Cardiac fibroblast (primary cell): Measurements from ENCODE around the gene RPS13.

ENCODE experiments used
- DNase-seq, 2 donors: peaks; one replicate each; pipeline versions ENCODE4 v3.0.0 to v3.0.0-alpha.2; 2010; ENCODE audit warnings: low read depth in 2 of 2
- H3K4me3 ChIP-seq, 2 donors: replicated peaks in 1 of 2; 1 replicate in 1 of 2; 2 replicates in 1 of 2; pipeline ENCODE4 v1.5.1; 2011; ENCODE audit warnings: low read depth in 2 of 2, low read length in 2 of 2, mild to moderate bottlenecking in 2 of 2, moderate library complexity in 1 of 2
- CTCF ChIP-seq: IDR thresholded peaks from one replicate; pipeline ENCODE4 v1.5.1; 2011; ENCODE audit warnings: low read depth, mild to moderate bottlenecking, low read length, inconsistent platforms

The RPS13 gene

GRCh38 chr11:17026487-17027082, 50.9 kb downstream of the RPS13 start:
- no peak overlapping the region for H3K4me3 ChIP-seq
- no peak for TF ChIP-seq CTCF
- DNase-seq, result no peak

GRCh38 chr11:17024924-17025323, 52.5 kb downstream of the RPS13 start:
- no peak for DNase-seq
- no peak for TF ChIP-seq CTCF
- H3K4me3 ChIP-seq, result no peak overlapping the region
